Erythroblast (primary cell): ENCODE data around the gene VPS13C.

Experiments used
- GATA1 ChIP-seq: IDR thresholded peaks from 2 replicates; pipeline ENCODE4 v1.6.1; 2011; ENCODE audit warnings: low read depth, mild to moderate bottlenecking, control low read depth, low read length, moderate library complexity
- POLR2A ChIP-seq: IDR thresholded peaks from 2 replicates; pipeline ENCODE4 v1.6.1; 2011; ENCODE audit warnings: mild to moderate bottlenecking, low read length

GRCh38 chr15:61857169-61857829, 202.9 kb downstream of the VPS13C start:
- TF ChIP-seq POLR2A, result no peak
- no peak for TF ChIP-seq GATA1
